ENCODE results near the gene EIF4G3. TPM values are rescaled to one million over a fixed set of nuclear protein-coding genes. Genes with fewer than 3 reads are reported as not detected.

The EIF4G3 gene
- total RNA-seq, 2 experiments from 2014 or later = 56.7 to 64.3 TPM

DNA sequence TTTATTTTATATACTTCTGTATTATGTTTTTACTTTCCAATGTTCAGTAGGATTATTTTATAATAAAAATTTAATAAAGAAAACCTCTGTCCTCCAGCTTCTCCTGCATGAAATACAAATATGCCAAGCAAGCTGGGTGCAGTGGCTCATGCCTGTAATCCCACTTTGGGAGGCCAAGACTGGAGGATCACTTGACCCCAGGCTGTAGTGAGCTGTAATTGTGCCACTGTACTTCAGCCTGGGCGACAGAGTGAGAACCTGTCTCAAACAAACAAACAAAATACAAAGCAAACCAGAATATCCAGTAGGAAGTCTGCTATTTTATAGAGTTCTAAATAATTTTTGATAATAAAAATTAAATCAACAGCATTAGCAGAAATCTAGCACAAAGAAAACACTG is 168.8 kb downstream of the EIF4G3 start:
- CTCF ChIA-PET = interaction anchor here (0.6 kb wide), 1 partner anchor 329 kb away, joined by 4 read pairs; no protein-coding TSS in a partner anchor
- ATAC-seq = no peak

DNA sequence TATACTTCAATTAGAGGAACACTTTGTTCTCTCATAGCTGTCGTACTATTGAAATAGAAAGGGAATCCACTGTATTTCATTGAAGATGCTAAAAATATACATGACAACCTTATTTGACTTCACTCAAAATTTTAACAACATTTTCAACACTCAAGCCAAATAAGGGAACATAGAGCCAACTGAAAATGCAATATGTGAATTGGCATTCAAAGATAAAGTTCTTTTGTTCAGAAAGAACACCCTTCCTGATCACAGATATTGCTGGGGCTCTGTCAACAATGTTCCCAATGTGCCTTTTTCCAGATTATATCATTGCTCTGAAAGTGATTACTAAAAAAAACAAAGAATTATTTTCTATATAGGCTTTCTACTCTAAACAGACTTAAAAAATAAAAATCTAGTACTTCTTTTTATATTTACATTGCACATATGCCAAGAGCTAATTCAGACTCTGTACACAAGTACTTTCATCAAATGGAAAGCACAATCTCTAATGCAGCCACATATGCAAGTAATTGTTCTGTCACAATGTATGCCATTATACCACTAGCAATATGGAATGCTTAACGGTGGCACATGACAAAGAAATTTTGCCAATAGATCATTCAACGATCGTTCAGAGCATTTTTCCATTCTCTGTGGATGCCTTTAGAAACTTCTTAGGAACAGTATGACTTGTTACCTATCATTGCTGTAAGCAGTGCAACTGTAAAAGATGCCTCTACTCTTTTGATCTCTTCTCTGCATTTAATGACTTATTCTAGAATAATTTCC is 171.0 kb downstream of the EIF4G3 start:
- no peak overlapping the region for H3K27ac Mint-ChIP-seq
- H3K36me3 Mint-ChIP-seq = peaks cover 10% of the 10 kb centered on the region
- peaks cover 13% of the 10 kb centered on the region for H3K4me1 Mint-ChIP-seq
- no peaks in the 10 kb centered on the region for H3K27me3 Mint-ChIP-seq
- DNase-seq (no peak), ATAC-seq (no peak)
- CTCF ChIA-PET = no interaction called here
- H3K4me3 Mint-ChIP-seq = no peak overlapping the region
- H3K9me3 Mint-ChIP-seq (ENCODE audit: low read depth) = no peaks in the 10 kb centered on the region

More for the DNA sequence above, 168.8 kb downstream of the EIF4G3 start:
- no peaks in the 10 kb centered on the region for H3K27me3 Mint-ChIP-seq
- H3K9me3 Mint-ChIP-seq (ENCODE audit: low read depth) = no peaks in the 10 kb centered on the region
- no peaks in the 10 kb centered on the region for H3K36me3 Mint-ChIP-seq
- no peak overlapping the region for H3K27ac Mint-ChIP-seq
- H3K4me1 Mint-ChIP-seq = peaks cover 8% of the 10 kb centered on the region
- no peak for DNase-seq
- no peak overlapping the region for H3K4me3 Mint-ChIP-seq

DNA sequence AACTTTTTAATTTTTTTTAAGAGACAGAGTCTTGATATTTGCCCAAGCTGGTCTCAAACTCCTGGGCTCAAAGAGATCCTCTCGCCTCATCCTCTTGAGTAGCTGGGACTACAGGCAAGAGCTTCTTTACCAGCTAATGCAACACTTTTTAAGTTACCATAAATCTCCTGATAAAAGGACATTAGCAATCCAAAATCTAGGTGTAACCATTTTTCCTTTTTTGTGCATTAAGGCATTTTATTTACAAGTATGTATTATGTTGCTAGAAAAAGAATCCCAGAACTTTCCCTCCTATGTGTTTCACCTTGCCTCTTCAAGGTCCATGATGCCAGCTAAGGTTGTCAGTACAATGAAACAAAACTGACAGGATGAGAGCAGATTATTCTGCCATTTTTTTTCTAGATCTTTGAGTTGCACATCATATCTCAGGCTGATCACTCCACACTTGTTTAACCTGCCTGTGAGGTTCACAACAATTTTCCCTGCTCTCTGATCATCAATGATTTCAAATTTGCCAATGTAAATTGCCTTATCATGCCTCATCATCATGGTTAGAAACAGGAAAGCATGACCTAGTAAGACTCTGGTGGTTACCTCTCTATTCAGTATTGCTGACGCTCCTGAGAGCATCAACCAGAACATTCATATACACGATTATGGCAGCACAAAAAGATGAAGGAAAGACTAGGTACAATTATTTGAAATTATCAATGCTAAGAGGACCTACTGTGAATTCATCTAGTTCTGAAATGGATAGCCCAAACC is 173.2 kb downstream of the EIF4G3 start:
- no peak for DNase-seq
- CTCF ChIA-PET = interaction anchor here (0.9 to 2.1 kb wide), 2 partner anchors 11 kb away, joined by 6 to 7 read pairs; no protein-coding TSS in a partner anchor

DNA sequence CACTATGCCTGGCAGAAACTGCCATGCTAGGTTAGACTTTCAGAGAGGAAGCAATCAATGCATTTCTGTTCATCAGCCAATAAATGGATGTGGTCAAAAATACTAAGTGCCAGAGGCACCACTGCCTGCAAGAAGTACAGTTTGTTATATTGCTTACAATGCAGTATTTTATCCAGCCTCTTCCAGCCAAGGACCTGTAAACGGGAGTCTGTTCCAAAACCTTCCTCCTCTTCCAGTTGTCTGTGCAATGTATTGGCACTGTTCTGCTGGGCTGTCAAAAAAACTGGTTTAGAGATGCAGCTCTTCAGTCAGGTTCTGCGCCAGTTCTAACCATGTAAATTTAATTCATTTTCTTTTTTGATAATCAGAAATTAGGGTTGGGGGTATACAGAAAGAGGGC is 175.7 kb downstream of the EIF4G3 start:
- Mint-ChIP-seq H3K9me3 (ENCODE audit: low read depth) (no peaks in the 10 kb centered on the region), H3K27me3 (no peaks in the 10 kb centered on the region), H3K36me3 (peaks cover 17% of the 10 kb centered on the region), H3K4me3 (no peak overlapping the region), H3K4me1 (peaks cover 29% of the 10 kb centered on the region), H3K27ac (no peak overlapping the region)
- CTCF ChIA-PET = interaction anchor here (0.6 to 2.1 kb wide), 2 partner anchors 9 to 80 kb away, joined by 4 to 7 read pairs; no protein-coding TSS in a partner anchor
- ATAC-seq = no peak
- no peak for DNase-seq

More for the DNA sequence above, 173.2 kb downstream of the EIF4G3 start:
- H3K27me3 Mint-ChIP-seq = no peaks in the 10 kb centered on the region
- H3K27ac Mint-ChIP-seq = no peak overlapping the region
- H3K4me1 Mint-ChIP-seq = peaks cover 23% of the 10 kb centered on the region
- no peak for ATAC-seq
- no peaks in the 10 kb centered on the region for H3K9me3 Mint-ChIP-seq (ENCODE audit: low read depth)
- H3K4me3 Mint-ChIP-seq = no peak overlapping the region
- peaks cover 17% of the 10 kb centered on the region for H3K36me3 Mint-ChIP-seq

DNA sequence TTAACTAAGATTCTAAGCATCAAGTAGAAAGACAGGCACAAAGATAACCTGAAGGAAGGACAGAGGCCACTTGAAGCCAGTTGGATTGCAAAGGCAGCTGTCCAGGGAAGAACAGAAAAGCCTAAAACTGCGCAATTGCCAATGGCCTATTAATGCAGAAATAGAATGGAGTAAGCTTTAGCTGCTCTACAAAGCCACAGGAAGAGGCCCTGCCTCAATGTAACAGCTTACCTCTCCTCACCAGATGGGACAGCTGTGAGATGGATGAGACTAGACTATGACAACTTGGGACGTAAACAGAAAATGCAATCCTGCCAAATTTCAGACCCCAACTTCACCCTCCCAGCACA is 176.5 kb downstream of the EIF4G3 start:
- ATAC-seq (no peak), DNase-seq (no peak)
- Mint-ChIP-seq H3K9me3 (ENCODE audit: low read depth) (no peaks in the 10 kb centered on the region), H3K4me3 (no peak overlapping the region), H3K36me3 (peaks cover 21% of the 10 kb centered on the region), H3K27ac (no peak overlapping the region), H3K27me3 (no peaks in the 10 kb centered on the region), H3K4me1 (peaks cover 29% of the 10 kb centered on the region)
- CTCF ChIA-PET = interaction anchor here (0.5 kb wide), 1 partner anchor 152 kb away, joined by 4 read pairs; no protein-coding TSS in a partner anchor

DNA sequence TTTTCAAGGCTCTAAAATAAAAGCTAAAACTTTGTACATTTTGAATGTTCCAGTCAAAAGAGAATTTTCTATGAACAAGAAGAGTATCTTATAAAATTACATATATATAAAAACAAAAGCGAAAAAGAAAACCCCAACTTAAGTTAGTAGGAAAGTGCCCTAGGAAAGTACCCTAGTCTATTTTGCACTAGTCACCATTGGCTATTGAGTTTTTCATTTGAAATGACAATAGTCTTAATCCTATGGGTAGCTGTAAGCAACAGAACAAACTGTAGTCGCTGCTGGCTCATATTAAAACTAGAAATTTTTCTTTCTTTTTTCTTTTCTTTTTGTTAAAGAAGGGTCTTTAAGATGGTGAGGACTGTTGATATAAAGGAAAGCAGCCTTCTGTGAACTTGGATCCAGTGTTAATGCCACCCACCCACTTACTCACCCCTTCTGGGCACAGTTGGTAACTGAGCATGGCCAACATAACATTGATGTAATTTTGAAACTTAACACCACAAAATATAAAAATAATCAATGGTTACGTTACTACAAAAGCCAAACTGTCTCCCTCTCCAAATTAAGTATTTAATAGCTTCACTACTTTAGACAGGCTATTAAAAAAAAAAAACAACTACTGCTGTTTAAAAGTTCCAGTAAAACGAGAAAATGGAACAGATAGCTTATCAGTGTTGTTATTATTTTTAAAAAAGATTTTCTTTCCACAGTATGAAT is 177.0 kb downstream of the EIF4G3 start:
- ATAC-seq (no peak), DNase-seq (no peak)
- Mint-ChIP-seq H3K27me3 (no peaks in the 10 kb centered on the region), H3K4me3 (no peak overlapping the region), H3K4me1 (peaks cover 29% of the 10 kb centered on the region), H3K27ac (no peak overlapping the region), H3K9me3 (ENCODE audit: low read depth) (no peaks in the 10 kb centered on the region), H3K36me3 (peaks cover 21% of the 10 kb centered on the region)
- CTCF ChIA-PET = interaction anchor here (1.0 kb wide), 1 partner anchor 10 kb away, joined by 3 read pairs; no protein-coding TSS in a partner anchor

DNA sequence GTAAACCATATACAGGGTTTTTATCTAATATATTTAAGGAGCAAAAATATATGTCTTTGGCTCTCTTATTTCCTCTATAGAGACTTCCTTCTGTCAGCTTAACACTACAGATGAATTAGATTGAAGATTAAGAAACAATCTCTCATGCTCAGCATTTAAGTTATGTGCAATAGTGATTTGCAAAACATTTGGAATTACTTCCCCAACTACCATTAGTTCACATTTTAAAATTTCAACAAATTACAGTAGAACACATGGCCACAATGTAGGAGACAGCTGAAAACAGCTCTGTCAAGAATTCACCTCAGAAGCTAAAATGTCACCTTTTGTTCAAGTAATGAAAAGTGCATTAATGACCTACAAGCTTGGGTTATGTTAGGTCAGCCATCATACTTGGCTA is 177.9 kb downstream of the EIF4G3 start:
- peaks cover 24% of the 10 kb centered on the region for H3K36me3 Mint-ChIP-seq
- CTCF ChIA-PET = interaction anchor here (1.0 kb wide), 1 partner anchor 11 kb away, joined by 3 read pairs; no protein-coding TSS in a partner anchor
- ATAC-seq (no peak), DNase-seq (no peak)
- no peak overlapping the region for H3K27ac Mint-ChIP-seq
- H3K9me3 Mint-ChIP-seq (ENCODE audit: low read depth) = no peaks in the 10 kb centered on the region
- no peak overlapping the region for H3K4me3 Mint-ChIP-seq
- H3K4me1 Mint-ChIP-seq = peaks cover 30% of the 10 kb centered on the region
- H3K27me3 Mint-ChIP-seq = no peaks in the 10 kb centered on the region

DNA sequence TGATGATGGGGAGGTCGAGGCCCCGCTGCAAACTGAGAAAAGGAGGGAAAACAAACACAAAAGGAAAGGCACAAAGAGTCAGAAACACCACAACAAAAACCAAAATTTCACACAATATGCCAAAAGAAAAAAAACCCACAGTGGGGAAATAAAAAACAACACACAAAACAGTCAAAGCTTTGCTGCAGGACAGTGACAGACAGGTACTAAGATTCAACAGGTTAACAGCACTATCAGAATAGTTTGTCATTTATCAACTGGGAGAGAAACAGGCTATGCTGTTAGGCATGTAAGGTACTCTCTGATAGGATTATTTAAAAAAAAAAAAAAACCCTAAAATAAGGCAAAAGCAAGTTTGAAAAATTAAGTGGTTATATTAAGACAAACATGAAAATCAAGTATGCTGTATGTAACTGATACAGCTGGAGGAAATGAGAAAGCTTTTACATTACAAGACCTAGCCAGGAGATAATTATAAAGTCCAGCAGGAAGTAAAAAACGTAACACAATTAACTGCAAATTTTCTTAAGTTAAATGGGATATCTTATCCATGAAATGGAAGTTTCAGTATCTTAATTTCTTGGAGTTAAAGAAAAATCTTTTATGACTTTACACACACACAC is 179.0 kb downstream of the EIF4G3 start:
- DNase-seq (no peak), ATAC-seq (no peak)
- Mint-ChIP-seq H3K36me3 (peaks cover 24% of the 10 kb centered on the region), H3K27me3 (no peaks in the 10 kb centered on the region), H3K4me3 (no peak overlapping the region), H3K9me3 (ENCODE audit: low read depth) (no peaks in the 10 kb centered on the region), H3K27ac (no peak overlapping the region), H3K4me1 (peaks cover 35% of the 10 kb centered on the region)
- CTCF ChIA-PET = interaction anchor here (1.9 kb wide), 1 partner anchor 197 kb away, joined by 7 read pairs; no protein-coding TSS in a partner anchor

DNA sequence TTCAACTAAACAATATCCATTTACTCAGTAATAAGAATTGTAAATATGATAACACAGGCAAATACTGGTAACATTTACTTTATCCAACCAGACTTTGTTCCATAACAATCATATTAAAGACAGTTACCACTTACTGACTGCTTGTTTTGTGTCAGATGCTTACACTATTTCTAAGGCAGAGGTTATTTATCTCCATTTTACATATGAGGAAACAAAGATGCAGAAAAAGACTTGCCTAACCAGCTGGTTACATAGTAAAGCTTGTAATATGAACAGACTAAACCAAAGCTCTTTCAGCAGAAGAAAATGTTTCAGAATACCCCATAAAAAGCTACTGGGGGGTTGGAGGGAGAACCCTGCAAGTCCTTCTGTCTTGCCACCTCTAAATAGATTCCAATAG is 180.1 kb downstream of the EIF4G3 start:
- ATAC-seq (no peak), DNase-seq (no peak)
- H3K27me3 Mint-ChIP-seq = no peaks in the 10 kb centered on the region
- no peaks in the 10 kb centered on the region for H3K9me3 Mint-ChIP-seq (ENCODE audit: low read depth)
- H3K4me1 Mint-ChIP-seq = peaks cover 46% of the 10 kb centered on the region
- CTCF ChIA-PET = interaction anchor here (1.4 to 1.9 kb wide), 2 partner anchors 12 to 199 kb away, joined by 3 to 7 read pairs; no protein-coding TSS in a partner anchor
- peaks cover 21% of the 10 kb centered on the region for H3K36me3 Mint-ChIP-seq
- no peak overlapping the region for H3K27ac Mint-ChIP-seq
- H3K4me3 Mint-ChIP-seq = no peak overlapping the region

DNA sequence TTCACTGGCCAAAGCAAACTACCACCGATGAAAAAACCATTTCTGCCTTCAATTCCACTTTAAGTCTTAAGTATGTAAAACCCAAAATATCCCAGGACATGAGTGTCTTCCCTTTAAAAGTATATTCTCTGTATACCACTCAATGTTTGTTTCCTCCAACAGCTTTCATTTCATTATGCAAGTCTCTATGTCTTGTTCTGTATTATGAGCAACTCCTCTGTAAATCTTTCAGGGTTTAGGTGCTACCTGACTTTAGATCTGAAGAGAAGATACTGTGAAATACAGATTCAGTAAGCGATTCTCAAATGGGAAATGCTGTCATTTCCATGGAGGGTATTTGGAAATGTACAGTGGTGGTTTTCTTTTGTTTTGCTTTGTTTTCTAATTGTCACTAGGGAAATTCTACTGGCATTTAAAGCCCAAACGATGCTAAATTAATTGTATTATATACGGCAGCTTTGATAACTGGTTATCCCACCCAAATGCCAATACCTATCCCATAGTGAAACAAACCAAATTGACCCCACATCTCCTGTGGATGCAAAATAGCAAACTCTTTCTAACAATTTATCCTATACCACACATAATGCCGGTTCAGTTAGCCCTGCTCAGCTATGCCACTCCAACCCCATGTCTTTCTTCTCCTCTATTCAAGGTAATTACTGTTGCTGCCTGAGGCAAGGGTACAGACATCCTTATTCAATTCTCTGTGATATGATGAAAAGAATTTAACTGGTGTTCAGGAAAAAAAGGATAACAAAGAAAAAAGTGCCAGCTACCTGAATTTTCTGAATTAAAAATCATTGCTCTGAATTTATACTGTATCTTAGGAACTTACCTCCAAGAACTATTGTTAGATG is 182.8 kb downstream of the EIF4G3 start:
- ATAC-seq (no peak), DNase-seq (no peak)
- H3K9me3 Mint-ChIP-seq (ENCODE audit: low read depth) = no peaks in the 10 kb centered on the region
- no peak overlapping the region for H3K4me3 Mint-ChIP-seq
- no peaks in the 10 kb centered on the region for H3K27me3 Mint-ChIP-seq
- H3K36me3 Mint-ChIP-seq = peaks cover 11% of the 10 kb centered on the region
- peaks cover 34% of the 10 kb centered on the region for H3K4me1 Mint-ChIP-seq
- peak overlapping the region; percentile 9 for H3K27ac Mint-ChIP-seq
- CTCF ChIA-PET = interaction anchor here (2.2 kb wide), 1 partner anchor 8 kb away, joined by 7 read pairs; no protein-coding TSS in a partner anchor

DNA sequence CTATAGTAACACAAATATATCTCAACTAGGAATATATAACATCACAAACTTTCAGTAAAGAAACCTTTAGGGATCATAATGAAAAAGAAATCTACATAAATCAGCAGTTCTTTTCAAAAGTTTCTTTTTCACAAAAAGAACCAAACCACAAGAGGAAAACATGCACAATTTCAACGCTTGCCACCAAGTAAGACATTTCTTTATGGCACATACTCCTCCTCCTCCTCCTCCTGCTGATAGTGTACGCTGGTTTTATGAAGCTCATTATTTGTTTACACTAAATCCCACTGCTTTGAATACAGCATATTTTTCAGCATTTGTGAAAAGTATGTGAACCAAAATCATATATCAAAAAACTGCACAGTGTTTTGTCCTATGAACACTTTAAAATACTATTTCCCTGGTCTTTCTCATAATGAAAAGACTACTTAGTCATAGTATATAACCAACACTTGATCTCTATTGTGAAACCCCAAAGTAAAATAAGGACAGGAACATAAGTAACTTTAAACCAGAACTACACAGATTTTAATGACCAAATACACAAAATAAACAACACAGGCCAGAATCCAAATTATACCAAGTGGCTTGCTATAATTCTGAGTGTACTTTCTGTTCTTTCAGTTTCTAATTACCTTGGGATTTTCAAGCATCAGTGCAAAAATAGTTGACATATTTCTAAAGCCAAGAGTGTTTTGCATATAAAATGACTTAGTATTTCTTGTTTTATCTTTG is 184.2 kb downstream of the EIF4G3 start:
- ATAC-seq (peak; percentile 73), DNase-seq (no peak)
- H3K4me1 Mint-ChIP-seq = peaks cover 33% of the 10 kb centered on the region
- H3K27me3 Mint-ChIP-seq = no peaks in the 10 kb centered on the region
- peak overlapping the region; percentile 94 for H3K27ac Mint-ChIP-seq
- H3K4me3 Mint-ChIP-seq = peak overlapping the region; percentile 63
- H3K9me3 Mint-ChIP-seq (ENCODE audit: low read depth) = no peaks in the 10 kb centered on the region
- H3K36me3 Mint-ChIP-seq = peaks cover 12% of the 10 kb centered on the region
- CTCF ChIA-PET = interaction anchor here (1.0 to 2.2 kb wide), 6 partner anchors 10 to 296 kb away, joined by 3 to 8 read pairs (median 4); no protein-coding TSS in a partner anchor

All from activated CD8-positive, alpha-beta memory T cell treated with anti-CD3 and anti-CD28 coated beads, Interleukin-2, amount 10 ng/mL, durations not matched to agents 7 days and 5 days (primary cell).